HG03135 (cell line): ENCODE results near the gene SCFD2.
"Not testable (repeated sequence)": the region's sequence is repeated elsewhere in the genome, so short reads cannot be mapped to it uniquely, and the experiment has no call there.

Source experiments
- ATAC-seq: cut with Tn5 transposase; IDR thresholded peaks from one replicate; pipeline ENCODE4 v1.9.1; 2021; ENCODE audit warnings: mild to moderate bottlenecking, moderate library complexity; ENCODE audit not compliant: unreplicated experiment

SCFD2 gene

GRCh38 chr4:53150631-53151488, 215.0 kb downstream of the SCFD2 start:
- ATAC-seq: no peak

- ATAC-seq: no peak
These were observed 218.2 kb downstream of the SCFD2 start for GRCh38 chr4:53147711-53148110.

- ATAC-seq: no peak
These were observed 218.7 kb downstream of the SCFD2 start for GRCh38 chr4:53147197-53147596.

- ATAC-seq: no peak
These were observed 224.6 kb downstream of the SCFD2 start for GRCh38 chr4:53141308-53141707.

GRCh38 chr4:53139256-53139655, 226.6 kb downstream of the SCFD2 start:
- ATAC-seq: not testable (repeated sequence)

GRCh38 chr4:53137468-53137867, 228.4 kb downstream of the SCFD2 start:
- ATAC-seq: no peak

- no peak for ATAC-seq
These were observed 228.9 kb downstream of the SCFD2 start for GRCh38 chr4:53136954-53137353.

GRCh38 chr4:53132132-53132891, 233.5 kb downstream of the SCFD2 start:
- no peak for ATAC-seq

GRCh38 chr4:53131562-53131925, 234.3 kb downstream of the SCFD2 start:
- no peak for ATAC-seq

GRCh38 chr4:53130896-53131561, 234.8 kb downstream of the SCFD2 start:
- no peak for ATAC-seq

- no peak for ATAC-seq
These were observed 237.0 kb downstream of the SCFD2 start for GRCh38 chr4:53128706-53129357.

GRCh38 chr4:53128231-53128630, 237.6 kb downstream of the SCFD2 start:
- no peak for ATAC-seq

GRCh38 chr4:53127365-53127764, 238.5 kb downstream of the SCFD2 start:
- ATAC-seq: no peak

GRCh38 chr4:53126099-53126498, 239.8 kb downstream of the SCFD2 start:
- ATAC-seq: no peak

- no peak for ATAC-seq
These were observed 242.0 kb downstream of the SCFD2 start for GRCh38 chr4:53123819-53124218.

- no peak for ATAC-seq
These were observed 242.7 kb downstream of the SCFD2 start for GRCh38 chr4:53123171-53123570.

- ATAC-seq: no peak
These were observed 243.4 kb downstream of the SCFD2 start for GRCh38 chr4:53122280-53123116.

GRCh38 chr4:53121264-53121865, 244.5 kb downstream of the SCFD2 start:
- no peak for ATAC-seq

- ATAC-seq: no peak
These were observed 245.1 kb downstream of the SCFD2 start for GRCh38 chr4:53120778-53121177.

GRCh38 chr4:53119680-53120079, 246.2 kb downstream of the SCFD2 start:
- no peak for ATAC-seq
